Mucosa of rectum (tissue), 2 donors: ENCODE measurements around the gene RFTN1.

Experiments
- H3K27ac ChIP-seq, 2 donors: one replicate each; pipeline ENCODE4 v1.7.0; 2013; ENCODE audit warnings: inconsistent platforms in 2 of 2, low read depth in 2 of 2, low read length in 2 of 2
- H3K27me3 ChIP-seq, 2 donors: one replicate each; pipeline ENCODE4 v1.7.0; 2013; ENCODE audit warnings: low read length in 2 of 2; ENCODE audit not compliant: control insufficient read depth in 2 of 2, insufficient read depth in 2 of 2
- H3K36me3 ChIP-seq, 2 donors: one replicate each; pipeline ENCODE4 v1.7.0; 2013; ENCODE audit warnings: low read length in 2 of 2; ENCODE audit not compliant: control insufficient read depth in 2 of 2, insufficient read depth in 2 of 2
- H3K4me1 ChIP-seq, 2 donors: one replicate each; pipeline ENCODE4 v1.7.0; 2013; ENCODE audit warnings: low read length in 2 of 2, mild to moderate bottlenecking in 1 of 2; ENCODE audit not compliant: control insufficient read depth in 2 of 2, insufficient read depth in 2 of 2
- H3K4me3 ChIP-seq, 2 donors: one replicate each; pipeline ENCODE4 v1.7.0; 2013; ENCODE audit warnings: low read length in 2 of 2
- H3K9ac ChIP-seq, 2 donors: one replicate each; pipeline ENCODE4 v1.7.0; 2013; ENCODE audit warnings: low read length in 2 of 2, low read depth in 1 of 2, mild to moderate bottlenecking in 1 of 2
- H3K9me3 ChIP-seq, 2 donors: one replicate each; pipeline ENCODE4 v1.7.0; 2013; ENCODE audit warnings: low read length in 2 of 2; ENCODE audit not compliant: control insufficient read depth in 2 of 2
- donor health status: healthy.
- donor health status: Normal muscosa, but diverticular disease.

The RFTN1 gene

DNA sequence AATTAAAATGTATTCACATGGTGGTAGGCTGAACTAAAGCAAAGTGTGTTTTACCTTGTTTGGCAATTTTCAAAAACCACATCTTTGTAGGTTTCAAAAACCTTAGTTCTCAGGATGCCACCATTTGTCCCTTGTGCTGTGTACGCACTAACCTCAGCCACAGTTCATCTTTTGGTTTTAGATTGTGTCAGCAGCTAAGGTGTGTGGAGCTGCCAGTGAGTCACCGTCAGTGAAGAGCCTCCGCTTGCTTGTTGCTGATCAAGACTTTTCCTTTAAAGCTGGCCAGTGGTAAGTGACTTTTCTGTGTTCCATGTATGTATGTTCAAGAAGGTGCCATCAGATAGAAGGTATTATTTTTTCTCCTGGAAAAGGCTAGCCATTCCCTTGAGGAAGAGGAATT, 227.3 kb downstream of the RFTN1 start:
- Histone ChIP-seq H3K4me3 (peak overlapping the region in 1 of 2 donors; percentile 59), H3K4me1 (no peaks in the 10 kb centered on the region), H3K9ac (peak overlapping the region; percentile 8 to 14), H3K27ac (peak overlapping the region; percentile 69 to 71), H3K9me3 (no peaks in the 10 kb centered on the region), H3K27me3 (no peaks in the 10 kb centered on the region), H3K36me3 (peaks cover 29% of the 10 kb centered on the region in 2 donors)

DNA sequence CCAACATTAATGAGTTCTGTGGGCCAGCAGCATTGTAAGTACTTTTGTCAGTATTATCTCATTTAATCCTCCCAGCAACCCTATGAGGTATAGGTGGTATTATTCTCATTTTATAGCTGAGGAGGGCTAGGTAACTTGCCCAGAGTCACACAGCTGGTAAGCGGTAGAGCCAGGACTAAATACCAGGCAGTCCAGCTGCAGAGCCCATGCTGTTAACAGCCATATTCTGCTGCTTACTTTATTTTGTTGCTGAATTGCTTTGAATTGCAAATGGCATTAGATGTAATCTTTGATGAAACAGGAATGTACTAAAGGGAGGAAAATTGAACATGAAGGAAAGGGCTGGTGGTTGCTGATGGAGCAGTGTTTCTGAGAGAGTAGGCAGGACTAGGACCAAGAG, 228.9 kb downstream of the RFTN1 start:
- H3K27ac ChIP-seq = no peak overlapping the region

DNA sequence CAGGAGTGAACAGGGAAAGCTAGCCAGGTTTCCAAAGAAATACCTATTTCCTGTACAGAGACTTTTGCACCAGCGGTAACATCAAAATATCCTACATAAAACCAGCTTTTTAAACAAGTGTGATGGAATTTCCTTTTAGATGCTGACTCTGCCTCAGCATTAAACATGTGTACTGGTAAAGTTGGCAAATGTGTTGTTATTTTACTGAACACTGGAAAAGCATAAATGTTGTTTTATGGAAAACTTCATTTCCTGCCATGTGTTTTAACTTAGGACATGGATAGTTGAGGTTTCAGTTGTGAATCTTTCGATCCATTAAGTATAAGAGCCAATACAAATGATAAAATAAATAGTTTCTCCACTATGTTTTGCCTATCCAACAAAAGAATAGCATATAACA, 232.8 kb downstream of the RFTN1 start:
- H3K27ac ChIP-seq = no peak overlapping the region
- H3K4me3 ChIP-seq = no peak overlapping the region
- H3K9me3 ChIP-seq = no peaks in the 10 kb centered on the region
- no peaks in the 10 kb centered on the region for H3K4me1 ChIP-seq
- no peak overlapping the region for H3K9ac ChIP-seq
- no peaks in the 10 kb centered on the region for H3K27me3 ChIP-seq
- H3K36me3 ChIP-seq = peaks cover 23 to 26% of the 10 kb centered on the region in 2 donors

More for the DNA sequence above, 228.9 kb downstream of the RFTN1 start:
- no peak overlapping the region for H3K4me3 ChIP-seq
- H3K27me3 ChIP-seq = no peaks in the 10 kb centered on the region
- no peaks in the 10 kb centered on the region for H3K9me3 ChIP-seq
- no peaks in the 10 kb centered on the region for H3K4me1 ChIP-seq
- H3K9ac ChIP-seq = no peak overlapping the region
- peaks cover 27 to 29% of the 10 kb centered on the region in 2 donors for H3K36me3 ChIP-seq

DNA sequence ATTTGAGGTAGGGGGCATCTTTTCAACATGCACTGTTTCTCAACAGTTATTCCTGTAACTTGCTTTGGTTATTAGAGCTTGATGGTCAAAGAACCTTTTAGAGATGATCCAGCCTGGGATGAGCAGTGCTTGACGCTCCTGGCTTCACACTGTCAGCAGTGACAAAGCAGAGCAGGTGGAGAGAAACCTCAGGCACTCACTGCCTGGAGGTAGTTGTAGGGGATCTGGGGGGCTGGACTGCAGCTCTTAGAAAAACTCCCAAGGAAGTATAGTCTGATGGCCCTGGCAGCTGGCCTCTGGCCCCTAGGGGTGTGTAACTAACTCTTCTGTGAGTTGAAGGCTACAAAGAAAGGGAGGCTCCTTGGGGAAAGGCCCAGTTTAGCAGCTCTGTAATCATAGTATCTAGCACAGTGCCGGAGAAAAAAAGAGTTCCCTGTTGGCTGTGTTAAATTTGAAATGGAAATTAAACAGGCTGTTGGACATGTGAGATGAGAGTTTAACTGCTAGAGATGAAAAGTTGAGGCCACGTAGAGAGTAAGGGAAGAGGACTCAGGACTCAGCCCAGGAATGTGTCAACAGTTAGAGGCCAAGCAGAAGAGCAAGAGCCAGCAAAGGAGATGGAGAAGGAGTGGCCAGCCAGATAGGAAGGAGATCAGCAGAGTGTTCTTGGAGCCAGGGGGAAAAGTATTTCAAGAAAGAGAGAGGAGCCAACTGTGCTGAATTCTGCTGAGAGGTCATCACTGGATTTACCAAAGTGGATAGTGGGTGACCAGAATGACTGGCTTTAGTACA, 234.3 kb downstream of the RFTN1 start:
- H3K36me3 ChIP-seq = peaks cover 23 to 27% of the 10 kb centered on the region in 2 donors
- H3K27ac ChIP-seq = no peak overlapping the region
- H3K4me1 ChIP-seq = no peaks in the 10 kb centered on the region
- no peak overlapping the region for H3K9ac ChIP-seq
- no peak overlapping the region for H3K4me3 ChIP-seq
- H3K9me3 ChIP-seq = no peaks in the 10 kb centered on the region
- no peaks in the 10 kb centered on the region for H3K27me3 ChIP-seq

DNA sequence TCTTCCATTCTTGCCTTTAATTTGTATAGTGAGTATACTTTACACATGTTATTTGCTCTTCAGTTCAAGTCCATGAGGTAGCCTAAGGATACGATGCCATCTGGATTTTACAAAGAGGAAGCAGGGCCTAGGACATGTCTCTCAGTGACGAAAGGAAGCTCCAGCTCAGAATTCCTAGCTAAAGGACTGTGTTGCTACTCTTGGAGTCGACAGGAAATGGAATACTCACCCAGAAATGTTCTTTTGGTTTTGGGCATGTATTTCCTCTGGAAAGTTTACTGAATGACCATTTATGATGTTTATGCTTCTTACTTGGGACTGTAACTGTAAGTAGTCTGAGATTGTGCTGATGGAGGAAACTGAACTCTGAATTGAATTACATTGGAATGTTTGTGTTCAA, 236.0 kb downstream of the RFTN1 start:
- Histone ChIP-seq H3K9me3 (no peaks in the 10 kb centered on the region), H3K4me3 (no peak overlapping the region), H3K9ac (no peak overlapping the region), H3K36me3 (peaks cover 14 to 22% of the 10 kb centered on the region in 2 donors), H3K27ac (no peak overlapping the region), H3K4me1 (no peaks in the 10 kb centered on the region), H3K27me3 (no peaks in the 10 kb centered on the region)

DNA sequence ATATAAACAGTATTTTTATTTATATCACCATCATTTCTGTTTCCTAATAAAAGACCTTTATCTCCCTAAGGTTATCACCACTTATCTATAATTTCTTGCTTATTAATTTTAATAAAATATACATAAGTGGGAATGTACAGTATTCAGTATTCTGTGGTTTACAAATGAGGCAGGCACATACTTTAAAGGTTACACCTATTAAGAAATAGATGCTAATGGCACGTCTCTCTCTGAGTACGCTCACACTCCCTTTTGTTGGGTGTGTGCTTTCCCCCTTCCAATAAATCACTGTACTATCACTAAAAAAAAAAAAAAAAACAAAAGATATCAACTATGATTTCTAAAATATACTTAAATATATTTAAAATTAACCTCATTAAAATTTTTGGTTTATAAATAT, 239.6 kb downstream of the RFTN1 start:
- Histone ChIP-seq H3K27ac (no peak overlapping the region), H3K4me1 (no peaks in the 10 kb centered on the region), H3K27me3 (no peaks in the 10 kb centered on the region), H3K9ac (no peak overlapping the region), H3K9me3 (no peaks in the 10 kb centered on the region), H3K4me3 (no peak overlapping the region), H3K36me3 (peaks cover 22 to 48% of the 10 kb centered on the region in 2 donors)

DNA sequence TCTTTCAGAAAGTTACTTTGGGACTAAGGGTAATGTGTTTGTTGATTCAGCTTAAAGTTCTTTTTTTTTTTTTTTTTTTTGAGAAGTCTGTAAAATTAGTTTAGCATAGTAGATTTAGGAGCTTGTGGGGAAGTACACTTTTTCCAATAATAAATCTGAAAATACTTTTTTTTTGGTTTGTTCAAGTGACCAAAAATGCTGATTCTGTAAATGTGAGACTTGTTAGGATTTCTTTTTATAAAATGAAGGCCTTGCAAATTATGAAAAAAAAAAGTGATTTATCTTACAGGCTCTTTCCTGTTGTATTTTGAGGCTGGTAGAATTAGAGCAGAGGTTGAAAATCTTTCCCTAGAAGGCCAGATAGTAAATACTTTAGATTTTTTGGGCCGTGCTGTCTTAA, 240.9 kb downstream of the RFTN1 start:
- Histone ChIP-seq H3K4me3 (no peak overlapping the region), H3K27ac (no peak overlapping the region), H3K27me3 (no peaks in the 10 kb centered on the region), H3K36me3 (peaks cover 14 to 46% of the 10 kb centered on the region in 2 donors), H3K9me3 (no peaks in the 10 kb centered on the region), H3K9ac (no peak overlapping the region), H3K4me1 (peaks cover 0 to under 1% of the 10 kb centered on the region in 2 donors)

DNA sequence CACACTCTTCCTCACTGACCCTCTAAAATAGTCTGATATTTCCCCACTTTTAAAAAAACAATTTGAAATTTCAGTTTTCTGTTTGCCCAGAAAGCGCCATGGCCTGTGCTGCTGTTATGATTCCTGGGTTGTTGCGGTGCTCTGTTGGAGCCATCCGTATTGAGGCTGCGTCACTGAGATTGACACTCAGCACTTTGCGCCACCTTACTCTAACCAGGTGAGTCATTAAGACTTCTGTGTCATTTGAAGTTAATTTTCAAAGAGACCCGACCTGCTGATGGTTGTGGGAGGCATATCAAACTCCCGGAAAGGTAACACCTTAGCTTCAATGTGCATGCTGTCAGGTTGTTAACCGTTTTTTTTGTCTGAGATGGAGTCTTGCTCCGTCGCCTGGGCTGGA, 242.6 kb downstream of the RFTN1 start:
- peaks cover 9 to 15% of the 10 kb centered on the region in 2 donors for H3K4me1 ChIP-seq
- no peak overlapping the region for H3K4me3 ChIP-seq
- no peaks in the 10 kb centered on the region for H3K9me3 ChIP-seq
- H3K9ac ChIP-seq = no peak overlapping the region
- H3K27me3 ChIP-seq = no peaks in the 10 kb centered on the region
- peaks cover 14 to 40% of the 10 kb centered on the region in 2 donors for H3K36me3 ChIP-seq
- H3K27ac ChIP-seq = no peak overlapping the region

GRCh38 chr3:16266714-16267113, 246.8 kb downstream of the RFTN1 start:
- Histone ChIP-seq H3K27ac (peak overlapping the region; percentile 4 to 30), H3K4me3 (peak overlapping the region; percentile 12 to 98), H3K36me3 (peaks cover 9 to 23% of the 10 kb centered on the region in 2 donors), H3K27me3 (no peaks in the 10 kb centered on the region), H3K4me1 (peaks cover 17 to 22% of the 10 kb centered on the region in 2 donors), H3K9me3 (no peaks in the 10 kb centered on the region), H3K9ac (peak overlapping the region in 1 of 2 donors; percentile 31)
